ES-I3 (cell line): Measurements from ENCODE around the gene SLC9A8.
"Not testable (repeated sequence)": the region's sequence is repeated elsewhere in the genome, so short reads cannot be mapped to it uniquely, and the experiment has no call there.

Source experiments
- H3K36me3 ChIP-seq: 2 replicates; pipeline ENCODE4 v1.6.1; 2013; ENCODE audit warnings: mild to moderate bottlenecking, low read length, control low read depth, moderate library complexity; ENCODE audit not compliant: insufficient read depth
- H3K4me1 ChIP-seq: 2 replicates; pipeline ENCODE4 v1.6.1; 2013; ENCODE audit warnings: mild to moderate bottlenecking, control low read depth, low read length; ENCODE audit not compliant: insufficient read depth
- H3K9ac ChIP-seq: 2 replicates; pipeline ENCODE4 v1.6.1; 2013; ENCODE audit warnings: low read depth, mild to moderate bottlenecking, low read length, moderate library complexity
- H3K9me3 ChIP-seq: 2 replicates; pipeline ENCODE4 v1.6.1; 2013; ENCODE audit warnings: mild to moderate bottlenecking, low read length, moderate library complexity; ENCODE audit not compliant: control insufficient read depth, insufficient read depth

The SLC9A8 gene

GRCh38 chr20:49812507-49813304 is at the start of gene SLC9A8:
TSS of gene SLC9A8 (plus strand) at chr20:49812828. CDS start at chr20:49812923, 95 bp downstream.
- H3K9ac ChIP-seq: peak within 1 kb of the TSS; percentile 82
- H3K4me1 ChIP-seq: 0 out of 2 replicates have a peak, but pooled peaks cover 8% of the 10 kb centered on the region
- no peaks in the 10 kb centered on the region for H3K9me3 ChIP-seq
- H3K36me3 ChIP-seq: no peaks in the 10 kb centered on the region

GRCh38 chr20:49762940-49763766 is 49.5 kb upstream of the SLC9A8 start:
- peaks cover 37% of the 10 kb centered on the region for H3K4me1 ChIP-seq
- H3K36me3 ChIP-seq: no peaks in the 10 kb centered on the region
- H3K9ac ChIP-seq: no peak overlapping the region
- H3K9me3 ChIP-seq: no peaks in the 10 kb centered on the region

GRCh38 chr20:49765413-49765736 is 47.3 kb upstream of the SLC9A8 start:
- H3K9me3 ChIP-seq: no peaks in the 10 kb centered on the region
- H3K9ac ChIP-seq: no peak overlapping the region
- H3K4me1 ChIP-seq: peaks cover 34% of the 10 kb centered on the region
- no peaks in the 10 kb centered on the region for H3K36me3 ChIP-seq

- no peaks in the 10 kb centered on the region for H3K9me3 ChIP-seq
- H3K9ac ChIP-seq: no peak overlapping the region
- peaks cover 34% of the 10 kb centered on the region for H3K4me1 ChIP-seq
- H3K36me3 ChIP-seq: no peaks in the 10 kb centered on the region
These were observed 46.6 kb upstream of the SLC9A8 start for GRCh38 chr20:49765846-49766541.

- Histone ChIP-seq H3K9me3 (no peaks in the 10 kb centered on the region), H3K36me3 (no peaks in the 10 kb centered on the region), H3K4me1 (peaks cover 34% of the 10 kb centered on the region), H3K9ac (no peak overlapping the region)
These were observed 45.6 kb upstream of the SLC9A8 start for GRCh38 chr20:49766979-49767521.

GRCh38 chr20:49768204-49769047 is 44.2 kb upstream of the SLC9A8 start:
- peaks cover 27% of the 10 kb centered on the region for H3K4me1 ChIP-seq
- H3K36me3 ChIP-seq: no peaks in the 10 kb centered on the region
- no peaks in the 10 kb centered on the region for H3K9me3 ChIP-seq
- peak overlapping the region; percentile 16; the same call in 1 of the 2 replicates for H3K9ac ChIP-seq

GRCh38 chr20:49769048-49769581 is 43.5 kb upstream of the SLC9A8 start:
- H3K9ac ChIP-seq: no peak overlapping the region
- no peaks in the 10 kb centered on the region for H3K36me3 ChIP-seq
- H3K9me3 ChIP-seq: no peaks in the 10 kb centered on the region
- H3K4me1 ChIP-seq: peaks cover 26% of the 10 kb centered on the region

GRCh38 chr20:49770634-49771033 is 42.0 kb upstream of the SLC9A8 start:
- Histone ChIP-seq H3K36me3 (no peaks in the 10 kb centered on the region), H3K9ac (no peak overlapping the region), H3K4me1 (peaks cover 23% of the 10 kb centered on the region), H3K9me3 (no peaks in the 10 kb centered on the region)

- peaks cover 11% of the 10 kb centered on the region for H3K4me1 ChIP-seq
- not testable (repeated sequence) for H3K9me3 ChIP-seq, H3K36me3 ChIP-seq, H3K9ac ChIP-seq
These were observed 38.4 kb upstream of the SLC9A8 start for GRCh38 chr20:49774213-49774612.

- no peaks in the 10 kb centered on the region for H3K9me3 ChIP-seq
- H3K4me1 ChIP-seq: peaks cover 11% of the 10 kb centered on the region
- H3K36me3 ChIP-seq: no peaks in the 10 kb centered on the region
- no peak overlapping the region for H3K9ac ChIP-seq
These were observed 37.4 kb upstream of the SLC9A8 start for GRCh38 chr20:49775229-49775693.

GRCh38 chr20:49779972-49780371 is 32.7 kb upstream of the SLC9A8 start:
- Histone ChIP-seq H3K36me3 (no peaks in the 10 kb centered on the region), H3K9ac (no peak overlapping the region), H3K9me3 (no peaks in the 10 kb centered on the region), H3K4me1 (peaks cover 8% of the 10 kb centered on the region)

- Histone ChIP-seq H3K9ac (no peak overlapping the region), H3K9me3 (no peaks in the 10 kb centered on the region), H3K36me3 (no peaks in the 10 kb centered on the region), H3K4me1 (no peaks in the 10 kb centered on the region; the same call in 1 of the 2 replicates)
These were observed 31.0 kb upstream of the SLC9A8 start for GRCh38 chr20:49781676-49782075.

- H3K4me1 ChIP-seq, H3K36me3 ChIP-seq, H3K9ac ChIP-seq, H3K9me3 ChIP-seq: not testable (repeated sequence)
These were observed 30.2 kb upstream of the SLC9A8 start for GRCh38 chr20:49782439-49782838.
